NCI-H524 (cell line): ENCODE measurements around the gene KIRREL3.

ENCODE experiments used
- DNase-seq, 2 experiments: peaks; one replicate each; lab custom pipeline; 2025; lab: John Stamatoyannopoulos, UW

Gene KIRREL3

GRCh38 chr11:126468102-126468521 lies 532.5 kb downstream of the KIRREL3 start:
- no peak for DNase-seq

- DNase-seq = no peak
These were observed 533.1 kb downstream of the KIRREL3 start for GRCh38 chr11:126467471-126467870.

- DNase-seq = no peak
These were observed 533.6 kb downstream of the KIRREL3 start for GRCh38 chr11:126467046-126467370.

GRCh38 chr11:126466236-126467045 lies 534.1 kb downstream of the KIRREL3 start:
- DNase-seq = no peak

GRCh38 chr11:126465573-126466188 lies 534.9 kb downstream of the KIRREL3 start:
- peak in 1 of 2 experiments; percentile 59 for DNase-seq

GRCh38 chr11:126464796-126465195 lies 535.8 kb downstream of the KIRREL3 start:
- no peak for DNase-seq

- no peak for DNase-seq
These were observed 538.1 kb downstream of the KIRREL3 start for GRCh38 chr11:126462422-126462821.

GRCh38 chr11:126461996-126462395 lies 538.6 kb downstream of the KIRREL3 start:
- DNase-seq = no peak

- DNase-seq = no peak
These were observed 539.5 kb downstream of the KIRREL3 start for GRCh38 chr11:126461096-126461440.

GRCh38 chr11:126460417-126461095 lies 540.0 kb downstream of the KIRREL3 start:
- DNase-seq = no peak

- no peak for DNase-seq
These were observed 540.8 kb downstream of the KIRREL3 start for GRCh38 chr11:126459691-126460281.

- DNase-seq = no peak
These were observed 542.8 kb downstream of the KIRREL3 start for GRCh38 chr11:126457817-126458216.

GRCh38 chr11:126456783-126457542 lies 543.6 kb downstream of the KIRREL3 start:
- DNase-seq = no peak

GRCh38 chr11:126456089-126456488 lies 544.5 kb downstream of the KIRREL3 start:
- DNase-seq = no peak

- peak in 1 of 2 experiments; percentile 18 for DNase-seq
These were observed 548.1 kb downstream of the KIRREL3 start for GRCh38 chr11:126452241-126453101.

- no peak for DNase-seq
These were observed 549.3 kb downstream of the KIRREL3 start for GRCh38 chr11:126451211-126451802.

GRCh38 chr11:126450806-126451205 lies 549.8 kb downstream of the KIRREL3 start:
- DNase-seq = no peak

GRCh38 chr11:126450198-126450597 lies 550.4 kb downstream of the KIRREL3 start:
- no peak for DNase-seq

- DNase-seq = no peak
These were observed 554.0 kb downstream of the KIRREL3 start for GRCh38 chr11:126446581-126446980.

- DNase-seq = no peak
These were observed 556.5 kb downstream of the KIRREL3 start for GRCh38 chr11:126444072-126444471.

GRCh38 chr11:126443120-126443519 lies 557.5 kb downstream of the KIRREL3 start:
- DNase-seq = peak in 1 of 2 experiments; percentile 76
